ENCODE measurements around the gene GPANK1.

The GPANK1 gene

GRCh38 chr6:31636698-31637596, 27.9 kb downstream of the GPANK1 start:
- DNase-seq (ENCODE audit: low read depth in 1 of 2, low spot score in 1 of 2) = no peak
- H3K4me3 ChIP-seq (replicated peaks; ENCODE audit: insufficient read depth, low read length) = no peak overlapping the region
- no peaks in the 10 kb centered on the region for H3K27me3 ChIP-seq (ENCODE audit: insufficient read depth, poor library complexity, severe bottlenecking)
- no peak overlapping the region for H3K27ac ChIP-seq (replicated peaks)
- TF ChIP-seq REST (IDR thresholded peaks at IDR 0.05; ENCODE audit: insufficient replicate concordance, low read depth) (no peak), POLR2AphosphoS5 (IDR thresholded peaks at IDR 0.05; ENCODE audit: low read depth) (no peak), GABPA (IDR thresholded peaks at IDR 0.05; ENCODE audit: low read depth) (no peak), CTCF (IDR thresholded peaks at IDR 0.05; ENCODE audit: insufficient read depth, low read length) (no peak), SPI1 (IDR thresholded peaks at IDR 0.05; ENCODE audit: borderline replicate concordance, low read depth) (no peak)

GRCh38 chr6:31634969-31635575, 29.7 kb downstream of the GPANK1 start:
- no peaks in the 10 kb centered on the region for H3K27me3 ChIP-seq (ENCODE audit: insufficient read depth, poor library complexity, severe bottlenecking)
- TF ChIP-seq GABPA (IDR thresholded peaks at IDR 0.05; ENCODE audit: low read depth) = no peak
- no peak for TF ChIP-seq POLR2AphosphoS5 (IDR thresholded peaks at IDR 0.05; ENCODE audit: low read depth)
- TF ChIP-seq SPI1 (IDR thresholded peaks at IDR 0.05; ENCODE audit: borderline replicate concordance, low read depth) = no peak
- no peak for TF ChIP-seq REST (IDR thresholded peaks at IDR 0.05; ENCODE audit: insufficient replicate concordance, low read depth)
- no peak for TF ChIP-seq CTCF (IDR thresholded peaks at IDR 0.05; ENCODE audit: insufficient read depth, low read length)
- no peak overlapping the region for H3K4me3 ChIP-seq (replicated peaks; ENCODE audit: insufficient read depth, low read length)
- no peak for DNase-seq (ENCODE audit: low read depth in 1 of 2, low spot score in 1 of 2)
- no peak overlapping the region for H3K27ac ChIP-seq (replicated peaks)

- TF ChIP-seq POLR2AphosphoS5 (IDR thresholded peaks at IDR 0.05; ENCODE audit: low read depth) (no peak), CTCF (IDR thresholded peaks at IDR 0.05; ENCODE audit: insufficient read depth, low read length) (no peak), GABPA (IDR thresholded peaks at IDR 0.05; ENCODE audit: low read depth) (no peak), REST (IDR thresholded peaks at IDR 0.05; ENCODE audit: insufficient replicate concordance, low read depth) (no peak), SPI1 (IDR thresholded peaks at IDR 0.05; ENCODE audit: borderline replicate concordance, low read depth) (no peak)
- DNase-seq (ENCODE audit: low read depth in 1 of 2, low spot score in 1 of 2) = no peak
- H3K27me3 ChIP-seq (ENCODE audit: insufficient read depth, poor library complexity, severe bottlenecking) = no peaks in the 10 kb centered on the region
- no peak overlapping the region for H3K4me3 ChIP-seq (replicated peaks; ENCODE audit: insufficient read depth, low read length)
- no peak overlapping the region for H3K27ac ChIP-seq (replicated peaks)
These were observed 30.7 kb downstream of the GPANK1 start for GRCh38 chr6:31634131-31634530.

All from HL-60 (cell line).